GM18951 (cell line): Measurements from ENCODE around the gene SLC25A22.
A peak's percentile ranks its signal among the peaks of the same experiment; 100 is the strongest.

Experiments
- POLR2A ChIP-seq: IDR thresholded peaks from 4 replicates; pipeline ENCODE4 v1.6.1; 2011; ENCODE audit warnings: mild to moderate bottlenecking; ENCODE audit not compliant: insufficient read length, insufficient read depth; ENCODE audit errors: extremely low read depth
- in situ Hi-C: fragments of 300-500 bp; cut with MboI; formaldehyde crosslinking; loops from one replicate; pipeline ENCODE4 v1.12.0; 2022; ENCODE audit warnings: low sequenced_read_pairs, mixed read lengths, inconsistent platforms; ENCODE audit not compliant: unreplicated experiment

The SLC25A22 gene

GRCh38 chr11:749731-750130 lies 48.4 kb downstream of the SLC25A22 start:
- TF ChIP-seq POLR2A, result no peak
- in situ Hi-C loops, result no loop called here

- no peak for TF ChIP-seq POLR2A
- in situ Hi-C loops, result no loop called here
These were observed 50.1 kb downstream of the SLC25A22 start for GRCh38 chr11:748007-748359.

GRCh38 chr11:747158-748006 lies 50.7 kb downstream of the SLC25A22 start, which contains the start of gene TALDO1:
TSS of gene TALDO1 (plus strand) at chr11:747464. CDS start at chr11:747482, 18 bp downstream.
- peak; percentile 80 for TF ChIP-seq POLR2A
- in situ Hi-C loops, result no loop called here

- in situ Hi-C loops, result no loop called here
- no peak for TF ChIP-seq POLR2A
These were observed 51.6 kb downstream of the SLC25A22 start for GRCh38 chr11:746289-747157.

GRCh38 chr11:745428-745827 lies 52.7 kb downstream of the SLC25A22 start:
- in situ Hi-C loops, result no loop called here
- TF ChIP-seq POLR2A, result no peak

- in situ Hi-C loops, result no loop called here
- TF ChIP-seq POLR2A, result no peak
These were observed 55.4 kb downstream of the SLC25A22 start for GRCh38 chr11:742571-743201.

GRCh38 chr11:742156-742546 lies 55.9 kb downstream of the SLC25A22 start:
- no peak for TF ChIP-seq POLR2A
- in situ Hi-C loops, result no loop called here
